Measurements from ENCODE around the gene KRTAP29-1.
"Not testable (repeated sequence)": the region's sequence is repeated elsewhere in the genome, so short reads cannot be mapped to it uniquely, and the experiment has no call there.

KRTAP29-1 gene

GRCh38 chr17:41301916-41302901, at the start of gene KRTAP29-1:
Gene KRTAP29-1, minus strand, starts transcription at chr17:41302851. Its CDS starts 0 bp downstream, at chr17:41302851.
- no peak for DNase-seq (ENCODE audit: low read depth in 2 of 3, low spot score in 2 of 3)

- DNase-seq (ENCODE audit: low read depth in 2 of 3, low spot score in 2 of 3): no peak
Observed at GRCh38 chr17:41351177-41351576, 48.5 kb upstream of the KRTAP29-1 start.

GRCh38 chr17:41350381-41350878, 47.8 kb upstream of the KRTAP29-1 start, which contains the start of gene KRT33A:
Gene KRT33A, minus strand, starts transcription at chr17:41350828. Its CDS starts 61 bp downstream, at chr17:41350767.
- not testable (repeated sequence) for DNase-seq (ENCODE audit: low read depth in 2 of 3, low spot score in 2 of 3)

GRCh38 chr17:41347869-41348760, 45.5 kb upstream of the KRTAP29-1 start:
- no peak for DNase-seq (ENCODE audit: low read depth in 2 of 3, low spot score in 2 of 3)

DNA sequence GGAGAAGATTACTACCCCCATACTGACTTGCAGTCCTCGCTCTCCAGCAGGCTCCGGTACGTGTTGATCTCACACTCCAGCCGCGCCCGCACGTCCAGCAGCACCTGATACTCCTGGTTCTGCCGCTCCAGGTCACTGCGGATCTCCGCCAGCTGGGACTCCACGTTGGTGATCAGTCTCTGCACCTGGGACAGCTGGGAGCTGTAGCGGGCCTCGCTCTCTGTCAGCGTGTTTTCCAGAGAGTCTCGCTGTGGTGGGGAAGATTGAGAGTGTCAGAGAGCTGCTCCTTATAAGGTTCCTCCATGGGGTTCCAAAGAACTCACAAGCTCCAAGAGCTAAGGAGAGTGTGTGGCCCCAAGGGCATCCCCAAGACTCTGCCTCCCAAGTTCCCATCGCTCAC, 43.8 kb upstream of the KRTAP29-1 start:
- DNase-seq (ENCODE audit: low read depth in 2 of 3, low spot score in 2 of 3): not testable (repeated sequence)

GRCh38 chr17:41345992-41346391, 43.3 kb upstream of the KRTAP29-1 start:
- DNase-seq (ENCODE audit: low read depth in 2 of 3, low spot score in 2 of 3): no peak

DNA sequence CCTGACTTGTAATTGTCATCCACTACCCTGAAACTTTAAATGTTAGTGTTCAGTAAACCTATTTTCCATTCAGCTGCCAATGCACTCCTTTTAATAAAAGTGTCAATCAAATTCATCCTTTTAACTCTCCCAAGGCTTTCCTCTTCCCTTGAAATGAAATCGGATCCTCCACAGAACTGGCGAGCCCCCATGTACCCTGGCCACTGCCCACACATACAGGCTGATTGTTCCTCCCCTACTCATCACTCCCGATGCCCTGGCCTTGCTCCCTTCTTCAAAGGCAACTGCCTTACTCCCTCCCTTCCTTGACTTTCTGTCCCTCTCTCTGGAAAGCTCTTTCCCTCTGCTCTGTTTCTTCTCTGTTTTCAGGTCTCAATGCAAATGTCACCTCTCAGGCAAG, 40.4 kb upstream of the KRTAP29-1 start:
- DNase-seq (ENCODE audit: low read depth in 2 of 3, low spot score in 2 of 3): no peak

DNA sequence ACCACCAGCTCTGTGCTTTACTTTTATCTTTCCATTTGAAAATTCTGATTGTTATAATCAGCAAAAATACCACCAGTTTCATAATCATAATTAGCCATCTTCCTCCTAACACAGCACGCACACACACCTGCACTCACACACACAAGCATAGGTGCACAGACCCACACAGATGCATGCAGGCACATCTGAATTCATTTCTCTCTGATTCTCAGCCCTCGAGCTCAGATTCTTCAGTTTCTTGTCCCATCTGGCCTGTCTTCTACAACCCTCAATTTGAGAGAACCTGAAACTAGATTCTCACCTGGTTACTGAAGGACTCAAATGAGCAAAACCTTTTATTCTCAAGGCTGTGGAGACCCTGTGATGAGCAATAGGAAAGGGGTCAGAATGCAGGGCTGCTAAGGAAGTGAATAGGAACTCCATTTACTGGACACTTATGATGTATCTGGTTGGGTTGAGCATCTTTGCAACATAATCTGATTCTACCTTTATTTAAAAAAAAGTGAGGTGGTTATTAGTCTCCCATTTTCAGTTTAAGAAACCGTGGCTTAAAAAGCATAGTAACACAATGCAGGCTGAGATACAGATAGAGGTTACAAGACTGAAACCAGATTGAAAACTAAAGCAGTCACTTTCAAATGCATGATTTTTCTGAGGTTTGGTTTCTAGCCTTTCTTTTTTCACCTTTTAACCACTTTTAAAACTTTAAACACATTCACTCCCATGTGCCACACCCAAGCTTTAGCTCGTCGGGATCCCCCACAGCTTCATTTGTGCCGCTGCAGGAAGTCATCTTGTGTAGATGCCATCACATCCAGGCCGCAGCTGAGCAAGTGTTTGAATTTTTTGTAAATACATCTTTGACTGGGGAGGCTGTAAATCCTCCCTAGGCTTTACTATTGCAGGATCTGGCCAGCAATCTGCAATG, 38.5 kb upstream of the KRTAP29-1 start:
- no peak for DNase-seq (ENCODE audit: low read depth in 2 of 3, low spot score in 2 of 3)

GRCh38 chr17:41340494-41340893, 37.8 kb upstream of the KRTAP29-1 start:
- no peak for DNase-seq (ENCODE audit: low read depth in 2 of 3, low spot score in 2 of 3)

GRCh38 chr17:41339571-41340172, 37.0 kb upstream of the KRTAP29-1 start:
- no peak for DNase-seq (ENCODE audit: low read depth in 2 of 3, low spot score in 2 of 3)

DNA sequence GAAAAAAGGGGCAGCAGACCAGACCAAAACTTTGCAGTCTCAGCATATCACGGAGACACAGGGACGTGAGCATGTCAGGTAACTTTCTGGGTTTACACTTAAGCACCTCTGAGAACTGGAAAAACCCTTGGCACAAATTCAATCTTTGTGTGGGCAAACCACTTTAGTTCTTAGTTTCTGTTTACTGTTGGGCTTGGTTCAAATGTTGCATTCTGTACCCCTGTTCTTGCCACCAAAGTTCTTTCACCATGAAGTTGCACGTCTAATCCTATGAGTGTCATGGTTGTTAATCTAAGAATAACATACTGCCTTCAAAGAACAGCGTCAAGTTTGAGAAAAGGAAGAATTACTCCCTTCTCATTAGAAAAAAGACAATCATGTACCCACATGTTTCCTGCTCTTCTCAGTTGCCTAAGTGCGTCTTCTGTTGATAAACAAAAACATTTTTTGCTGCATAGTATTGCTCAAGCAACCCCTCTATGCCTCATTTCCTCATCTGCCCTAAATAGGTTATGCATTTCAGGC, 36.4 kb upstream of the KRTAP29-1 start:
- no peak for DNase-seq (ENCODE audit: low read depth in 2 of 3, low spot score in 2 of 3)

GRCh38 chr17:41335747-41336146, 33.1 kb upstream of the KRTAP29-1 start:
- DNase-seq (ENCODE audit: low read depth in 2 of 3, low spot score in 2 of 3): no peak

DNA sequence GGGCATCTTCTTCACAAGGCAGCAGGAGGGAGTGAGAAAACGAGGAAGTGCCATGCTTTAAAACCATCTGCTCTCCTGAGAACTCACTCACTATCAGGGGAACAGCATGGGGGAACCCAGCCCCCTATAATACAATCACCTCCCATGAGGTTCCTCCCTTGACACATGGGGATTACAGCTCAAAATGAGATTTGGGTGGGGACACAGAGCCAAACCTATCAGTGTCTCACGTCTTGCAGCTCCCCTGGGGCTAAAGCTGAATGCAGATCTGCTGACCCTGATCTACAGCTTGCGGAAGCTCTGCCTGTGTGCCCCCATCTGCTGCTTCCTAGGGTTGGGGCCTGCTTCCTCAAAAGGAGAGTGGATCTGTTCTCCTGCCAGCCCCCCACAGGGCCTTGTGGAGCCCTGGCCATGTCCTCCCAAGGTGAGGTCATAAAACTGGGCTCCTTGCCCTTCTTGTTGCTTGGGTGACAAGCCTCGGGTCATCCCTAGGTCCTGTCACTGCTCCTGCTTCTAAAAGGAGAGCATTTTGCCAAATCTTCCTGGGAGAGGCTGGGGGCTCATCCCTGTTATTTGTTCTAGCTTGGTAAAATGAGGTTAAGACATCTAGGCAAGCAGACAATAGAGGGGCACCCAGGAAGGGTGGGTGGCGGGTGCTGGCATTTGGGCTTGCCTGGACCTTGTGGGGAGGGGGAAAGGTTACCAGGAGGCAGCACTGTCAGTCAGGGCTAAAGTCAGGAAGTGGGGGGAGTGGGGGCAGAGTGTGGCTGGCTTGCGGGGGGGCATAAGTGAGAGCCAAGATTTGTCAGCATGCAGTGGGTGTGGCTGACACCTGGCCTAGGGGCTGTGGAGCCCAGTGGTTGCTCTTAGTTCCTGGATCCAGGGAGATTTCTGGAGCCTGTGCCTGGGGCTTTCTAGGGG, 32.0 kb upstream of the KRTAP29-1 start:
- no peak for DNase-seq (ENCODE audit: low read depth in 2 of 3, low spot score in 2 of 3)

- DNase-seq (ENCODE audit: low read depth in 2 of 3, low spot score in 2 of 3): no peak
Observed at GRCh38 chr17:41333836-41334235, 31.2 kb upstream of the KRTAP29-1 start.

DNA sequence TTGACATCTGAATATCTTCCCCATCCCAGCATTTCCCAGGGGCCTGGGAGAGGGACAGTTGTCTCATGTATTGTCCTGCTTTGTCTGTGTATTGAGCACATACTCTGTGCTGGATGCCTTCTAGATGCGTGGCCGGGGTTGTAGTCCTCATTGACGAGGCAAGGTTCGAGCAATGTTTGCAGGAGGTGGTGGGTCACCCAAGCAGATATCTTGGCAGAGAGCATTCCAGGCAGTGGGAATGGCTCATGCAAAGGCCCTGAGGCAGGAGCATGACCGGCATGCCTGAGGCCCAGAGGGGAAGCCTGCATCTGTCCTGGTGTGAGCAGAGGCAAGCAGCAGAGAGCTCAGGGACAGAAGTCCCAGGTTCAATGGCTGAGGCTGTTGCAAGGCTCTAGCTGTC, 30.4 kb upstream of the KRTAP29-1 start:
- no peak for DNase-seq (ENCODE audit: low read depth in 2 of 3, low spot score in 2 of 3)

- DNase-seq (ENCODE audit: low read depth in 2 of 3, low spot score in 2 of 3): no peak
Observed at GRCh38 chr17:41332239-41332638, 29.6 kb upstream of the KRTAP29-1 start.

DNA sequence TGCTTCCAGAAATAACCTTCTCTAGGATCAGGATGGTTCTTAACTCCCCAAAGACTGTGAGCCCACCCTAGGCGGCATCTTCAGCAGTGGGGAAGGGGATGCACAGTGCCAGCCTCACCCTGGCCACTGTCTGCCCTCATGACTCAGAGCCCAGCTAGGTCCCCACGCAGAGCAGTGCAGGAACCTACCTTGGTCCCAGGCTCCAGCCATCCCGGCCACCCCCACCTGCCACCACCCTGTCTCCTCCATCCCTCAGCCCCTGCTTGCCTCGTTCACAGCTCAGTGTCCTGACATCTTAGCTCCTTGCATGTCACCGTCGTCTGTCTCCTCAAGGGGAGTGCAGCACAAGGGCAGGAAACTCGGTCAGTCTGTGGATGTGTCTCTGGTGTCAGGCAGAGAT, 29.0 kb upstream of the KRTAP29-1 start:
- no peak for DNase-seq (ENCODE audit: low read depth in 2 of 3, low spot score in 2 of 3)

DNA sequence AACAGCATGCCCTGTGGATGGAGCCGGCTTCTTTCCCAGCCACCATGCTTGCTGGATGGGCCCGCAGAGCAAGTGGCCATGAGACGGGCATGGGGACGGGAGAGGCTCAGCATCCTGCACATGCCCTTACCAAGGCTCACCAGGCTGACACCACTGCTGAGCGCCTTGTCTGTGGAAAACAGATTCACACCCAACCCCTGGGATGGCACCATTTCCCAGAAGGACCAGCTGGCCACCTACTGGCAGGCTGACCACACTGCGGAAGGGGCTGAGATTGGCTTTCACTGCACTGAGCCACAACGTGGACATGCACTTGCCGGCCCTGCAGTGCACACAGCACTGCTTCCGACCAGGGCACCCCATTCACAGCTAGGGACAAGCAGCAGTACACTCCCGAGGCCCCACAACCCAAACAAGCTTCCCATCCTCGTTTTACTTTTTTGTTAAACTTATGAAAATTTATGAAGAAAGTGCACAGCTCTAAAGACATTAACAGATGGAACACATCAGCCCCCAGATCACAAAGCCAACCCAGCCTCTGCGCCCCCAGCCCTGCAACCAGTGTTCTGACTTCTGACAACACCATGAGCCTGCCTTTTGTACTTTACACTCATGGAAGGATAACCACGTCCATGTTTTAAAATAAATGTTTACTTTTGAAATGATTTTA, 26.8 kb upstream of the KRTAP29-1 start:
- DNase-seq (ENCODE audit: low read depth in 2 of 3, low spot score in 2 of 3): no peak
